Breast epithelium (tissue), 3 donors: ENCODE measurements around the gene LRRC43.

Experiments used
- CTCF ChIP-seq, 3 donors: fragments of 450-650 bp; IDR thresholded peaks; one replicate each; pipeline ENCODE4 v1.5.1; 2016 to 2017; ENCODE audit warnings: antibody characterized with exemption in 3 of 3, mild to moderate bottlenecking in 3 of 3, moderate library complexity in 3 of 3
- POLR2A ChIP-seq: fragments of 450-650 bp; IDR thresholded peaks from one replicate; pipeline ENCODE4 v1.6.1; 2016; ENCODE audit warnings: antibody characterized with exemption, mild to moderate bottlenecking, moderate library complexity
- POLR2AphosphoS5 ChIP-seq, 3 donors: sonication (generic); formaldehyde crosslinking; IDR thresholded peaks; one replicate each; pipeline ENCODE4 v1.6.1; 2017; ENCODE audit warnings: antibody characterized with exemption in 3 of 3

- TF ChIP-seq CTCF (IDR thresholded peaks at IDR 0.05) (no peak), POLR2AphosphoS5 (IDR thresholded peaks at IDR 0.05) (no peak), POLR2A (no peak)
These were observed 14.4 kb upstream of the LRRC43 start for GRCh38 chr12:122168492-122168891.
